ENCODE results near the gene ITIH2.

GRCh38 chr10:7708832-7709231 lies 5.7 kb downstream of the ITIH2 start:
- no peak for TF ChIP-seq CTCF (conservative IDR thresholded peaks at IDR 0.05; ENCODE audit: low read depth, low read length)
- no peak for TF ChIP-seq EZH2 (IDR thresholded peaks at IDR 0.05; ENCODE audit: low read length, unreplicated experiment)

All from PC-3 (cell line).